Measurements from ENCODE around the gene CCL24.
A peak's percentile ranks its signal among the peaks of the same experiment; 100 is the strongest.
"Not testable (repeated sequence)": the region's sequence is repeated elsewhere in the genome, so short reads cannot be mapped to it uniquely, and the experiment has no call there.

The CCL24 gene

DNA sequence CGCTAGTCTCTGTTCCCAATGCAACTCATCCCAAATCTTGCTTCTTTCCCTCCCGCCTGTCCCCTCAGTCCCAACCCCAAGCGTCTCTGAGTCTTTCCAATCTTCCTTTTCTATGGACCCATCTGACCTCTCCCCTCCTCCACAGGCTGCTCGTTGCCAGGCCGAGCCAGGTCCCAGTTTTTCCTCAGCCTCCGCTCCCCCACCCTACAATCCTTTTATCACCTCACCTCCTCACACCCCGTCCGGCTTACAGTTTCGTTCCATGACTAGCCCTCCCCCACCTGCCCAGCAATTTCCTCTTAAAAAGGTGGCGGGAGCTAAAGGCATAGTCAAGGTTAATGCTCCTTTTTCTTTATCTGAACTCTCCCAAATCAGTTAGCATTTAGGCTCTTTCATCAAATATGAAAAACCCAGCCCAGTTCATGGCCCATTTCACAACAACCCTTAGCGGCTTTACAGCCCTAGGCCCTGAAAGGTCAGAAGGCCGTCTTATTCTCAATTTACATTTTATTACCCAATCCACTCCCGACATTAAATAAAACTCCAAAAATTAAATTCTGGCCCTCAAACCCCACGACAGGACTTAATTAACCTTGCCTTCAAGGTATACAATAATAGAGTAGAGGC lies 32.8 kb downstream of the CCL24 start:
- DNase-seq (ENCODE audit: low read depth in 2 of 2): not testable (repeated sequence)

DNA sequence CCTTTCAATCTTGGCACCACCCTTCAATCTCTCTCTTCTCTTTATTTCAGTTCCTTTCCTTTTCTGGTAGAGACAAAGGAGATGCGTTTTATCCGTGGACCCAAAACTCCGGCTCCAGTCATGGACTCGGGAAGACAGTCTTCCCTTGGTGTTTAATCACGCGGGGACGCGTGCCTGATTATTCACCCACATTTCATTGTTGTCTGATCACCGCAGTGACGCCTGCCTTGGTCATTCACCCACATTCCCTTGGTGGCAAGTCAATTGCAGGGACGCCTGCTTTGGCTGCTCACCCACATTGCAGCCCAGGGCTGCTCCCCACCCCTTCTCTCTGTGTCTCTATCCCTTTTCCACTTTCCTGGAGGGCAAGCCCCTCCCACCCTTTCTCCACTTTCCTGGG lies 34.1 kb downstream of the CCL24 start:
- DNase-seq (ENCODE audit: low read depth in 2 of 2): not testable (repeated sequence)

DNA sequence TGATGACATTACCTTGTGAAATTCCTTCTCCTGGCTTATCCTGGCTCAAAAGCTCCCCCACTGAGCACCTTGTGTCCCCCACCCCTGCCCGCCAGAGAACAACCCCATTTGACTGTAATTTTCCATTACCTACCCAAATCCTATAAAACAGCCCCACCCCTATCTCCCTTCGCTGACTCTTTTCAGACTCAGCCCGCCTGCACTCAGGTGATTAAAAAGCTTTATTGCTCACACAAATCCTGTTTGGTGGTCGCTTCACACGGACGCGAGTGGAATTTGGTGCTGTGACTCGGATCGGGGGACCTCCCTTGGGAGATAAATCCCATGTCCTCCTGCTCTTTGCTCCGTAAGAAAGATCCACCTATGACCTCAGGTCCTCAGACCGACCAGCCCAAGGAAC lies 34.6 kb downstream of the CCL24 start:
- DNase-seq (ENCODE audit: low read depth in 2 of 2): not testable (repeated sequence)

DNA sequence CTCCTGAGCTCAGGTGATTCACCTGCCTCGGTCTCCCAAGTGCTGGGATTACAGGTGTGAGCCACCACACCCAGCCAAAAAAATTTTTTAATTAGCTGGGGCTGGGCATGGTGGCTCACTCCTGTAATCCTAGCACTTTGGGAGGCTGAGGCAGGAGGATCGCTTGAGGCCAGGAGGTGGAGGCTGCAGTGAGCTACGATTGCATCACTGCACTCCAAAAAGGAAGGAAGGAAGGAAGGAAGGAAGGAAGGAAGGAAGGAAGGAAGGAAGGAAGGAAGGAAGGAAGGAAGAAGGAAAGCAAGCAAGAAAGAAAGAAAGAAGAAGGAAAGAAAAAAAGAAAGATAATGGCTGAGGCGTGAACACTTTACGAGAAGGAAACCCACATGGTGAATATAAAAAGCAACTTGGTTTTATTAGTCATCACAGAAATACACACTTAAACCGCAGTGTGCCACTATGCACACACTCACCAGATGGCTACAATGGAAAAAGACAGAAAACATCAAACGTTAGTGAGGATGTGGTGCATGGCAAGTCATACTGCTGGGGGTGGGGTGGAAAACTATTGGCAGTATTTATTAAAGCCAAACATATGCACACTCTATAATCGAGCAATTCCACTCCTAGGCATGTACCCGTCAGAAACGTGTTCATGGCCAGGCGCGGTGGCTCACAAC lies 37.2 kb downstream of the CCL24 start:
- DNase-seq (ENCODE audit: low read depth in 2 of 2): peak; percentile 94

DNA sequence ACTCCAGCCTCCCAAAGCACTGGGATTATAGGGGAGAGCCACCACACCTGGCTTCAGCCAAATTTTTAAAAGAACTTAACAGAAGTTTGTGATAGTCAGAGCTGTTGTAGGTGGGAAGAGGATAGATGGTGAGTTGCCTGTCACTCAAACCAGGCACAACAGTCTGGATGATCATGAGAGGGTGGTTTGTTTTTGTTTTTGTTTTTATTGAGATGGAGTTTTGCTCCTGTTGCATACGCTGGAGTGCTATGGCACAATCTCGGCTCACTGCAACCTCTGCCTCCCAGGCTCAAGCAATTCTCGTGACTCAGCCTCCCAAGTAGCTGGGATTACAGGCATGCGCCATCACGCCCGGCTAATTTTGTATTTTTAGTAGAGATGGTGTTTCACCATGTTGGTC lies 39.6 kb downstream of the CCL24 start:
- DNase-seq (ENCODE audit: low read depth in 2 of 2): not testable (repeated sequence)

DNA sequence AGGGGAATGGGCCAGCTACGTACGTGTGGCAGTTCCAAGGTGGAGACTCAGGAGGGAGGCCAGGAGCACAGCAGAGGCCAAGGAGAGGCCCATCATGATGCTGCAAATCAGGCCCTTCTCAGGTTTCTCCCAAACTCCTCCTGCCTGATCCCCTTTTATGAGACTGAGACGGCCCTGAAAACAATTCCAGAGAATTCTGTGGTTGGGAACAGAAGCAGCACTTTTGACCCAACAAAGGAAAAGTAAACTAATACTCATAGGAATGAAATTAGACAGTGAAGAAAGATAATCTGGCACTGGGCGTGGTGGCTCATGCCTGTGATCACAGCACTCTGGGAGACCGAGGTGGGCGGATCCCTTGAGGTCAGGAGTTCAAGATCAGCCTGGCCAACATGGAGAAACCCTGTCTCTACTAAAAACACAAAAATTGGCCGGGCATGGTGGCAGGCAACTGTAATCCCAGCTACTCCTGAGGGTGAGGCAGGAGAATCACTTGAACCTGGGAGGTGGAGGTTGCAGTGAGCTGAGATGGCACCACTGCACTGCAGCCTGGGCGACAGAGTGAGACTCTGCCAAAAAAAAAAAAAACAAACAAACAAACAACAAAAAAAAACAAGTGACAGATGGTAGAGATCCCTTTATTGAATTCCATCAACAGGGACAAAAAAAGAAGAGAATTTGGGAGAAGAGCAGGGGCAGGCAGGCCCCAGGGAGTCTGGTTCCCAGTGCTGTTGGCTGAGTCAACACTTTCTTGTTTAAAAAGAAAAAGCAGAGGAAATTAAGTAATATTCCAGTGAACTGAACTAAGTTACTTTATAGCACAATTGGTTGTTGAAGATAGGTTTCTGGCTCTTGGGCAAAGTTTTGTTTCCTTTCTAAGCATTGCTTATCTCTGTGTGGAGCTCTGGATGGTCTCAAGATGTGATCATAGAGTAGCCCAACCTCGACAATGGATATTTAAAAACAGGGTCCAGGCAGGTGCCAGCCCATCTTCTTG lies 41.2 kb downstream of the CCL24 start, which contains the start of gene CCL26:
Gene CCL26 (minus strand): TSS at position 131 of the 997 bp plus-strand sequence. CDS start 35 bp downstream, at position 96.
- peak; percentile 85 to 86 for DNase-seq (ENCODE audit: low read depth in 2 of 2)

DNA sequence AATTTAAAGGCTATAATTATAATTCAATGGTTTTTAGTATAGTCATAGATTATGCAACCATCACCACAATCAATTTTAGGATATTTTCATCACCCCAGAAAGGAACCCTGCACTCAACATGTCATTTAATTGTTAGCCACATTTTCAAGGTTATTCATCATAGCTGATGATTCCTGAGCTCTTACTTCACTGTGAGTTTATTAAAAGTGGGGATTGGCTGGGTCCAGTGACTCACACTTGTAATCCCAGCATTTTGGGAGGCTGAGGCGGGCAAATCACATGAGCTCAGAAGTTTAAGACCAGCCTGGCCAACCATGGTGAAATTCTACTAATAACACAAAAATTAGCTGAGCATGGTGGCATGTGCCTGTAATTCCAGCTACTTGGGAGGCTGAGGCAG lies 42.4 kb downstream of the CCL24 start:
- DNase-seq (ENCODE audit: low read depth in 2 of 2): peak; percentile 78 to 79

DNA sequence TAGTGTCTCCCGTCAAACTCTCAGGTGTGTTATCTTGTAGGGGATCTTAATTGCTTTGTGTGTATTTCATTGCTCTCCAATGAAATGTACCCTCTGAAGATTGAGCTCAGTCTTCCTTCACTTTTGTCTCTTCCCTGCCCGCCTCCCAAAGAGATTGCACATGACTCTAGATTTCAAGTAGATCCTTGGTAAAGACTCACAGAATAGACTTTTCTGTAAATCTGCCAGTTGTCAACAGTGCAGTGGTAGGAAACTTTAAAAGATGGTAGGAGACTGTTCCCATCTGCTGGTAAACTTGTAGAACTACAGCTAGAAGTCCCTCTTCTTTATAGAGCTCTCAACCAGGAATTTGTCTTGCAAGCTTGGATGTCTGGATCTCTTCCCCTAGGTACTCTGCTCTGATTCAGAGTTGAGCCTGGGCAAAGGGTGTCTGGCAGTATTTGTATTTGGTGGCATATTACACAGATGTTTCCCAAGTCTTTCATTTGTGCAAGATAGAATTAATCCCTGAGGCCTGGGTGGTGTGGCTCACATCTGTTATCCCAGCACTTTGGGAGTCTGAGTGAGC lies 51.2 kb downstream of the CCL24 start:
- DNase-seq (ENCODE audit: low read depth in 2 of 2): peak; percentile 49 to 54

DNA sequence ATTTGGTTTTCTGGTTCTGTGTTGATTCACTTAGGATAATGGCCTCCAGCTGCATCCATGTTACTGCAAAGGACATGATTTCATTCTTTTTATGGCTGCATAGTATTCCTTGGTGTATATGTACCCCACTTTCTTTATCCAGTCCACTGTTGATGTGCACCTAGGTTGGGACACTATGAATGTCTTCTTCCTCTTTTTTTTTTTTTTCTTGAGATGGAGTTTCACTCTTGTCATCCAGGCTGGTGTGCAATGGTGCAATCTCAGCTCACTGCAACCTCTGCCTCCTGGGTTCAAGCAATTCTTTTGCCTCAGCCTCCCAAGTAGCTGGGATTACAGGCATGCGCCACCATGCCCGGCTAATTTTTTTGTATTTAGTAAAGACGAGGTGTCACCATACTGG lies 51.8 kb downstream of the CCL24 start:
- DNase-seq (ENCODE audit: low read depth in 2 of 2): not testable (repeated sequence)

All from fibroblast of skin of left quadriceps (primary cell).